Neural progenitor cell (in vitro differentiated cells): ENCODE results near the gene RSPH3. TPM values are rescaled to one million over a fixed set of nuclear protein-coding genes. Genes with fewer than 3 reads are reported as not detected.
"Not testable (repeated sequence)": the region's sequence is repeated elsewhere in the genome, so short reads cannot be mapped to it uniquely, and the experiment has no call there.

Experiments used
- DNase-seq: peaks from one replicate; pipeline ENCODE4 v3.0.0-alpha.2; 2016; ENCODE audit warnings: low spot score
- H2AFZ ChIP-seq: fragments of 200-600 bp; sonication (generic); replicated peaks from 2 replicates; pipeline ENCODE4 v1.6.1; 2016; ENCODE audit warnings: antibody characterized with exemption
- H3F3A ChIP-seq: fragments of 200-600 bp; sonication (generic); 2 replicates; pipeline ENCODE4 v1.6.1; 2016; ENCODE audit warnings: antibody characterized with exemption, low read depth
- H3K27ac ChIP-seq: fragments of 200-600 bp; sonication (generic); 2 replicates; pipeline ENCODE4 v1.5.1; 2016; ENCODE audit warnings: mild to moderate bottlenecking
- H3K27me3 ChIP-seq: fragments of 200-600 bp; sonication (generic); 2 replicates; pipeline ENCODE4 v1.6.1; 2016; ENCODE audit warnings: mild to moderate bottlenecking, moderate library complexity
- H3K36me3 ChIP-seq: fragments of 200-600 bp; sonication (generic); 2 replicates; pipeline ENCODE4 v1.5.1; 2016
- H3K4me1 ChIP-seq: fragments of 200-600 bp; sonication (generic); 2 replicates; pipeline ENCODE4 v1.6.1; 2016; ENCODE audit warnings: mixed run types
- H3K4me2 ChIP-seq: fragments of 200-600 bp; sonication (generic); 2 replicates; pipeline ENCODE4 v1.6.1; 2016
- H3K4me3 ChIP-seq: fragments of 200-600 bp; sonication (generic); 2 replicates; pipeline ENCODE4 v1.5.1; 2016
- H3K79me2 ChIP-seq: fragments of 200-600 bp; sonication (generic); 2 replicates; pipeline ENCODE4 v1.6.1; 2016; ENCODE audit warnings: low read depth
- H3K9ac ChIP-seq: fragments of 200-600 bp; sonication (generic); 2 replicates; pipeline ENCODE4 v1.6.1; 2016
- H3K9me3 ChIP-seq: fragments of 200-600 bp; sonication (generic); 2 replicates; pipeline ENCODE4 v1.5.1; 2016; ENCODE audit warnings: low read depth
- H4K20me1 ChIP-seq: fragments of 200-600 bp; sonication (generic); 2 replicates; pipeline ENCODE4 v1.6.1; 2016; ENCODE audit warnings: low read depth
- H3K27ac Mint-ChIP-seq: 3 replicates; pipeline ENCODE4 v1.8.0; 2021; ENCODE audit warnings: mixed read lengths
- H3K27me3 Mint-ChIP-seq: 2 replicates; pipeline ENCODE4 v1.8.0; 2022; ENCODE audit warnings: low read depth, mild to moderate bottlenecking, inconsistent platforms, moderate library complexity, mixed read lengths; ENCODE audit not compliant: insufficient read depth
- H3K36me3 Mint-ChIP-seq: 3 replicates; pipeline ENCODE4 v1.8.0; 2021; ENCODE audit warnings: mixed read lengths
- H3K4me1 Mint-ChIP-seq: 3 replicates; pipeline ENCODE4 v1.8.0; 2021; ENCODE audit warnings: mixed read lengths
- H3K4me3 Mint-ChIP-seq: 3 replicates; pipeline ENCODE4 v1.8.0; 2021; ENCODE audit warnings: mild to moderate bottlenecking, moderate library complexity, mixed read lengths
- H3K9me3 Mint-ChIP-seq: 3 replicates; pipeline ENCODE4 v1.8.0; 2020; ENCODE audit warnings: mixed read lengths
- CTCF ChIP-seq: fragments of 200-600 bp; sonication (generic); IDR thresholded peaks from 2 replicates; pipeline ENCODE4 v1.5.1; 2017; ENCODE audit warnings: antibody characterized with exemption, mild to moderate bottlenecking
- EZH2 ChIP-seq: fragments of 200-600 bp; sonication (generic); IDR thresholded peaks from 2 replicates; pipeline ENCODE4 v1.6.1; 2017; ENCODE audit warnings: antibody characterized with exemption, mild to moderate bottlenecking, moderate library complexity
- EZH2phosphoT487 ChIP-seq: fragments of 200-600 bp; sonication (generic); IDR thresholded peaks from 2 replicates; pipeline ENCODE4 v1.6.1; 2017; ENCODE audit warnings: antibody characterized with exemption
- total RNA-seq: library from RNA; depleted of rRNA; stranded (reverse); fragments of >200 nt; gene quantifications from 2 replicates; pipeline ENCODE4 v1.2.3, GENCODE V29; 2015; ENCODE audit warnings: low replicate concordance

The RSPH3 gene
- total RNA-seq, 1 donor from 2014 or later, result 3.6 TPM

DNA sequence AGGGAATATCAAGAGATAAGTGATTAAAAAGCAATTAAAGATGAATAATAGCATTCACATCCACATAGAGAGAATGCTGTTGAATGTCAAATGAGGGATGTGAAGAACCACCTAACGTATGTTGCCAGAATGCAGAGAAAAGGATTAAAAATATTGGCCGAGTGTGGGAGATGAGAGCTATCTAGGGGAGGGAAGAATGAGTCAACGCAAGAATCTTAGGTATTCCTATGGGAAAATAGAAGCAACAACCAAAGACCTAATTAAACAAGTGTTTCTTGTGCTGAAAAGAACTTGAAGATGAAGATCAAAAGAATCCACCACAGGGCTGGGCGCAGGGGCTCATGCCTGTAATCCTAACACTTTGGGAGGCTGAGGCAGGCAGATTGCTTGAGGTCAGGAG lies 12.2 kb upstream of the RSPH3 start:
- DNase-seq, result no peak
- Histone ChIP-seq H3F3A (no peaks in the 10 kb centered on the region), H3K4me3 (no peak overlapping the region), H3K27ac (no peak overlapping the region), H3K4me2 (no peak overlapping the region), H2AFZ (no peak overlapping the region), H3K4me1 (no peaks in the 10 kb centered on the region), H3K9me3 (no peaks in the 10 kb centered on the region), H3K9ac (no peak overlapping the region), H3K27me3 (no peaks in the 10 kb centered on the region), H3K36me3 (no peaks in the 10 kb centered on the region), H3K79me2 (no peaks in the 10 kb centered on the region), H4K20me1 (no peaks in the 10 kb centered on the region)
- Mint-ChIP-seq H3K4me1 (no peaks in the 10 kb centered on the region), H3K36me3 (no peaks in the 10 kb centered on the region), H3K27ac (no peak overlapping the region), H3K9me3 (no peaks in the 10 kb centered on the region), H3K27me3 (peaks cover 2% of the 10 kb centered on the region), H3K4me3 (no peak overlapping the region)
- TF ChIP-seq EZH2, result no peak
- no peak for TF ChIP-seq EZH2phosphoT487
- no peak for TF ChIP-seq CTCF

- not testable (repeated sequence) for H3K27me3 ChIP-seq, H3K27ac ChIP-seq, H2AFZ ChIP-seq, H3K4me3 ChIP-seq, H3K27ac Mint-ChIP-seq, H3K36me3 ChIP-seq, H3F3A ChIP-seq, H3K9me3 ChIP-seq, DNase-seq, H3K4me2 ChIP-seq, H3K9me3 Mint-ChIP-seq, H3K36me3 Mint-ChIP-seq, H4K20me1 ChIP-seq, H3K27me3 Mint-ChIP-seq, H3K4me1 ChIP-seq, H3K4me3 Mint-ChIP-seq, H3K79me2 ChIP-seq, H3K4me1 Mint-ChIP-seq, H3K9ac ChIP-seq
Observed at GRCh38 chr6:159010037-159010612, 10.1 kb upstream of the RSPH3 start.

- no peaks in the 10 kb centered on the region for H3K36me3 ChIP-seq
- no peaks in the 10 kb centered on the region for H3K9me3 Mint-ChIP-seq
- no peak overlapping the region for H3K27ac Mint-ChIP-seq
- no peaks in the 10 kb centered on the region for H3K79me2 ChIP-seq
- no peak overlapping the region for H3K4me3 ChIP-seq
- no peak overlapping the region for H3K9ac ChIP-seq
- H3F3A ChIP-seq, result no peaks in the 10 kb centered on the region
- DNase-seq, result peak; percentile 30
- no peaks in the 10 kb centered on the region for H3K4me1 ChIP-seq
- no peaks in the 10 kb centered on the region for H3K4me1 Mint-ChIP-seq
- no peaks in the 10 kb centered on the region for H3K36me3 Mint-ChIP-seq
- no peak overlapping the region for H3K4me3 Mint-ChIP-seq
- no peaks in the 10 kb centered on the region for H4K20me1 ChIP-seq
- no peaks in the 10 kb centered on the region for H3K27me3 ChIP-seq
- no peaks in the 10 kb centered on the region for H3K9me3 ChIP-seq
- TF ChIP-seq CTCF (peak; percentile 49), EZH2 (no peak)
- no peak overlapping the region for H3K27ac ChIP-seq
- H3K4me2 ChIP-seq, result no peak overlapping the region
- no peak overlapping the region for H2AFZ ChIP-seq
- peaks cover 3% of the 10 kb centered on the region for H3K27me3 Mint-ChIP-seq
Observed at GRCh38 chr6:159008656-159009288, 8.8 kb upstream of the RSPH3 start.

- Histone ChIP-seq H3K4me2 (no peak overlapping the region), H3K4me1 (no peaks in the 10 kb centered on the region), H3K4me3 (no peak overlapping the region), H3F3A (no peaks in the 10 kb centered on the region), H4K20me1 (no peaks in the 10 kb centered on the region), H3K36me3 (no peaks in the 10 kb centered on the region), H3K9ac (no peak overlapping the region), H2AFZ (no peak overlapping the region), H3K9me3 (no peaks in the 10 kb centered on the region), H3K27ac (no peak overlapping the region), H3K79me2 (no peaks in the 10 kb centered on the region), H3K27me3 (no peaks in the 10 kb centered on the region)
- H3K27me3 Mint-ChIP-seq, result peaks cover 3% of the 10 kb centered on the region
- TF ChIP-seq EZH2phosphoT487, result no peak
- H3K4me1 Mint-ChIP-seq, result no peaks in the 10 kb centered on the region
- no peaks in the 10 kb centered on the region for H3K36me3 Mint-ChIP-seq
- H3K4me3 Mint-ChIP-seq, result no peak overlapping the region
- no peaks in the 10 kb centered on the region for H3K9me3 Mint-ChIP-seq
- no peak overlapping the region for H3K27ac Mint-ChIP-seq
- no peak for DNase-seq
Observed at GRCh38 chr6:159007510-159007909, 7.5 kb upstream of the RSPH3 start.
